Activated CD4-positive, alpha-beta memory T cell treated with anti-CD3 and anti-CD28 coated beads, Interleukin-2, amount 10 ng/mL, durations not matched to agents 7 days and 5 days (primary cell): ENCODE measurements around the gene PDGFRB. TPM values are rescaled to one million over a fixed set of nuclear protein-coding genes. Genes with fewer than 3 reads are reported as not detected.
"Not testable (repeated sequence)": the region's sequence is repeated elsewhere in the genome, so short reads cannot be mapped to it uniquely, and the experiment has no call there.

ENCODE experiments used
- CTCF ChIA-PET: fragments of 350-600 bp; sonication (Branson Sonifier 250); formaldehyde crosslinking; loops from one replicate; lab custom pipeline; 2021; ENCODE audit warnings: antibody characterized with exemption, inconsistent platforms; lab: Charles Lee
- POLR2A ChIA-PET: fragments of 350-600 bp; sonication (Branson Sonifier 250); formaldehyde crosslinking; loops from one replicate; lab custom pipeline; 2021; ENCODE audit warnings: antibody characterized with exemption; lab: Charles Lee
- DNase-seq: peaks from one replicate; pipeline ENCODE4 v3.0.0-alpha.2; 2020
- H3K27ac Mint-ChIP-seq: one replicate; pipeline ENCODE4 v1.8.0; 2021; ENCODE audit warnings: mild to moderate bottlenecking, mixed read lengths
- H3K27me3 Mint-ChIP-seq: one replicate; pipeline ENCODE4 v1.8.0; 2021; ENCODE audit warnings: mixed read lengths
- H3K36me3 Mint-ChIP-seq: one replicate; pipeline ENCODE4 v1.8.0; 2021; ENCODE audit warnings: low read depth, mixed read lengths
- H3K4me1 Mint-ChIP-seq: one replicate; pipeline ENCODE4 v1.8.0; 2021; ENCODE audit warnings: mixed read lengths
- H3K4me3 Mint-ChIP-seq: one replicate; pipeline ENCODE4 v1.8.0; 2021; ENCODE audit warnings: mild to moderate bottlenecking, mixed read lengths
- H3K9me3 Mint-ChIP-seq: one replicate; pipeline ENCODE4 v1.8.0; 2021; ENCODE audit warnings: mixed read lengths
- total RNA-seq, 2 experiments: library from RNA; stranded (reverse); gene quantifications; one replicate each; pipeline ENCODE4 v1.2.3, GENCODE V29; 2021

The PDGFRB gene
- total RNA-seq, 2 experiments from 2014 or later = 7.2 to 9.0 TPM

DNA sequence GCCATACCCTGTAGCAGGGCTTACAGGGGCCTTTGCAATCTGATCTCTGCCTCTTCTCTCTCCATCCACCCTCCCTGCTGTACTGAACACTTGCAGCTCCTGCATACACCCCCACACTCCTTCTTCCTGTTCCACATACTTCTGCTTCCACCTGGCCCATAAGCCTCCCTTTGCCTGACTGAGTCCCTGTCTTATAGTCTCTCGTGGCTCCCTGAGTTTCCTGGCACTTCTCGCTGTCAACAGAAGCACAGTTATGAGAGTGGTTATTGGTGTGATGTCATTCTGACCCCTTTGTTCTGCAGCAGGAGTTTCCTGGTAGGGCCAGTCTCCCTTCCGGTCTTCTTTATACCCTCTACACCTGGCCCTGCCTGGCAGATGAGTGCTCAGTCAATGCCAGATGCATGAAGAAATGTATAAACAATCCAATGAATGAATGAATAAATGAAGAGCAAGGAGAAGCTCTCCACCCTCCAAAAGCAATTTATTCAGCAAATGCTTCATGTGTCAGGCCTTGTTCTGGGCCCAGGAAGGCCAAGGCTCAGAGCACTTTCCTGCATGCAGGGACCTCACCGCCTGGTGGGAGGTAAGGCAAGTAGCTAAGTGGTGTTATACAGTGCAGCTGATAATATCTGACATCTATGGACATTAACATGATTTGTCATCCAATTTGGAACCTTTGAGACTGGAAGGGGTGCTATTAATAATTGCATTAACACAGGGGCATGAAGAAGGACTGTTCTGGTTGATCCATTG lies 48.8 kb downstream of the PDGFRB start:
- POLR2A ChIA-PET = no interaction called here
- Mint-ChIP-seq H3K9me3 (no peaks in the 10 kb centered on the region), H3K36me3 (no peaks in the 10 kb centered on the region), H3K4me3 (no peak overlapping the region), H3K27me3 (peaks cover 19% of the 10 kb centered on the region), H3K4me1 (peaks cover 5% of the 10 kb centered on the region), H3K27ac (no peak overlapping the region)
- no peak for DNase-seq
- CTCF ChIA-PET = interaction anchor here (0.6 kb wide), 1 partner anchor 21 kb away, joined by 3 read pairs; no protein-coding TSS in a partner anchor

DNA sequence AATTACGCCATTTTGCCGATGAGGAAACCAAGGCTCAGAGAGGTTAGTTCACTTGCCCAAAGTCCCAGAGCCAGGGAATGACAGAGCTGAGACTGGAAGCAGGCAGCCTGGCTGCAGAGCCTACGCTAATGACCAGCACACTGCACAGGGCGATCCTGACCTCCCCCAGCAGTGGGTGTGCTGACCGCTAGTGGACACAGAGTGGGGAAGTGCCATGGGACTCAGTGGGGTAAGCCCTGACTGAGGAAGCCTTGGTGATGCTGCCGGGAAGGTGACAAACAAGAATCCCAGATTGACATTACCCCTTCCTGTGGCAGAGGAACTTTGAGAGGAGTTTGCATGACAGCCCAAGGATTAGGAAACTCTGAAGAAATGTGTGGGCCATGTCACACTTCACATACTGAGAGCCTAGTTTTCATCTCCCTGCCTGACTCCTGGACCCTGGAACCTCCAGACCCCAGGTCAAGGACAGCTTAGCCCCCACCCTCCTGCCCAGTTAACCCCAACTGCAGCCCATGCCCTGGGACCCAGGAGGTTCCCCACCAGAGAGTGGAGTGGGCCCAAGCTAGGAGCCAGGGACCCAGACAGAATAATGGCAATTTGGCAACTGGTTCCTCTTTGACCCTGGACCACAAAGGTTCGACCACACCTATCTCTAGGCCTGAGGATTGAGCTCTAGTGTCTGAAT lies 49.6 kb downstream of the PDGFRB start:
- peaks cover 5% of the 10 kb centered on the region for H3K4me1 Mint-ChIP-seq
- ChIA-PET POLR2A (no interaction called here), CTCF (no interaction called here)
- no peaks in the 10 kb centered on the region for H3K9me3 Mint-ChIP-seq
- no peak for DNase-seq
- H3K27ac Mint-ChIP-seq = no peak overlapping the region
- no peak overlapping the region for H3K4me3 Mint-ChIP-seq
- H3K27me3 Mint-ChIP-seq = peaks cover 15% of the 10 kb centered on the region
- H3K36me3 Mint-ChIP-seq = no peaks in the 10 kb centered on the region

DNA sequence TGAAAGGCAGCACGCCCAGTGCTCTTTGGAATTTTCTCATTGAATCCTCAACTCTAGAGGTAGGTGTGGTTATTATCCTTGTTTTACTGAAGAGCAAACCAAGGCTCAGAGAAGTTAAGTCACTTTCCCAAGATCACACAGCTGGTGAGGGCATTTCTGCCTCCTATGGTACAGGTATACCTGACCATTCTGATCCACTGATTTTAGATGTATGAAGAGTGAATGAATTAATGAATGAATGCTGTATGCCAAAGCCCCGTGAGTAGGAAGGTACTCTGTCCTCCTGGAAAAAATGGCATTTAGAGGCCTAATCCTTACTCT lies 51.1 kb downstream of the PDGFRB start:
- ChIA-PET CTCF (no interaction called here), POLR2A (no interaction called here)
- H3K9me3 Mint-ChIP-seq = no peaks in the 10 kb centered on the region
- H3K36me3 Mint-ChIP-seq = no peaks in the 10 kb centered on the region
- H3K4me1 Mint-ChIP-seq = peaks cover 5% of the 10 kb centered on the region
- no peak overlapping the region for H3K4me3 Mint-ChIP-seq
- peaks cover 8% of the 10 kb centered on the region for H3K27me3 Mint-ChIP-seq
- DNase-seq = no peak
- no peak overlapping the region for H3K27ac Mint-ChIP-seq

DNA sequence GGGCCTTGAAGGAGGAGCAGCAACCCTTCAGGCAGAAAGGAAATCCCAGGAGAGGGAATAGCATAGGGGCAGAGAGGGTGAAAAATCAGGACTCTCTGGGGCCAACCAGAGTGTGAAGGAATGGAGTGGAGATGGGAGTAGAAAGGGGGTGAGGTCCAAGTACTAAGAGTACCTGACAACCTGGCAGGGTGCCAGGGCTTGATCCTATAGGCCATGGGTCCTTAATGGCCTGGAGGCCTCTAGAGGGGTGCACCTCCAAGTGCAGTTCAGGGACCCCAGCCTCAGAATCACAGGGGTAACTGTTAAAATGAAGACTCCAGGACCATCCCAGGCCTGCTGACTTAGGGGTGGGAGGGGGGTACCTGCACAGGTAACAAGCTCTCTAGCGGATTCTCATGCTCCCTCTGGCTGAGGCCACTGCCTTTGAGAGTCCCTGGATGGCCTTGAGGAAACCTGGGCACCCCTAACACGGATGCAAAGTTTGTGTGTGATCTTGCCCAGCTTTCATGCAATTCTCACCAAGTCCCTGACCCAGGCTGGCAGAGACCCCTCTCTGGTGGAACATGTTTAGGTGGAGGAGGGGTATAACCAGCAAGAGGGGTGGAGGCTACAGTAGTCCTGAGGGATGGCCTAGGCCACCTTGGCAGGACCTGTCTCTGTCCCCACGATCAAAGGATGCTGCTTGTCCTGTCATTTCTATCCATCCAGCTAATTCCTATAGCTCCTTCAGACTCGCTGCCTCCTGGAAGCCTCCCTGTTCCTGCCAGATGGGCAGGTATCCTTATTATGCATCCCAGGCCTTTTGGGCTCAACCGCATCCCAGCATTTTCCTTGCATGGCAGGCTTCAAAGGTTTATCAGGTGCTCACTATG lies 51.7 kb downstream of the PDGFRB start:
- H3K4me3 Mint-ChIP-seq = no peak overlapping the region
- H3K4me1 Mint-ChIP-seq = peaks cover 5% of the 10 kb centered on the region
- no peaks in the 10 kb centered on the region for H3K36me3 Mint-ChIP-seq
- ChIA-PET POLR2A (interaction anchor here (1.4 kb wide), 1 partner anchor 37 kb away, joined by 3 read pairs; no protein-coding TSS in a partner anchor), CTCF (no interaction called here)
- H3K27me3 Mint-ChIP-seq = peaks cover 8% of the 10 kb centered on the region
- no peaks in the 10 kb centered on the region for H3K9me3 Mint-ChIP-seq
- no peak overlapping the region for H3K27ac Mint-ChIP-seq
- DNase-seq = no peak

DNA sequence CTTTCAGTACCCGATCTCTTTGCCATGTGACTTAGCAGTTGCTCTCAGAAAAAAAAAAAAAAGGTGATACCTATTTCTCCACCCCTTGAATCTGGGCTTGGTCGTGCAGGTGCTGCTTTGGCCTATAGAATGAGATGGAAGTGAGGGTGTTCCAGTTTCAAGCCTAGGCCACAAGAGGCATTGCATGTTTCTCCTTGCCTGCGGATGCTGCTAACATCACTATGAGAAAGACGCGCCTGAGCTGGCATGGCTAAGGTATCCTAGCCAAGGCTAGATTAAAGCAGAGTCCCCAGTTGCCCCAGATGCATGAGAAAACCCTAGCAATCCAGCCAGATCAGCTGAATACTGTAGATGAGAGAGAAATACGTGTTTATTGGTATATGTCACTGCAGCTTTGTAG lies 54.6 kb downstream of the PDGFRB start:
- ChIA-PET POLR2A (no interaction called here), CTCF (no interaction called here)
- H3K27ac Mint-ChIP-seq = no peak overlapping the region
- H3K4me1 Mint-ChIP-seq = peaks cover 2% of the 10 kb centered on the region
- no peaks in the 10 kb centered on the region for H3K36me3 Mint-ChIP-seq
- H3K4me3 Mint-ChIP-seq = no peak overlapping the region
- H3K27me3 Mint-ChIP-seq = peaks cover 18% of the 10 kb centered on the region
- DNase-seq = no peak
- H3K9me3 Mint-ChIP-seq = no peaks in the 10 kb centered on the region

DNA sequence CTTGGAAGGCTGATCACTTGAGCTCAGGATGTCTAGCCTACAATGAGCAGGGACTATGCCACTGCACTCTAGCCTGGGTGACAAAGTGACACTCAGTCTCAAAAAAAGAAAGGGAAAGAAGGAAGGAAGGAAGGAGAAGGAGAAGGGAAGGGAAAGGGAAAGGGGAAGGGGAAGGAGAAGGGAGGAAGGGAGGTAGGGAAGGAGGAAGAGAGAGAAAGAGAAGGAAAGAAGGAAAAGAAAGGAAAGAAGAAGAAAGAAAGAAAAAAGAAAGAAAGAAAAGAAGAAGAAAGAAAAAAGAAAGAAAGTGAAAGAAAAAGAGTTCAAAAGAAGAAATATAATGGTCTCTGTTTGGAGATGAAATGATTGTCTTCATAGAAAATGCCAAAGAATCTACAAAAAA lies 58.5 kb downstream of the PDGFRB start:
- DNase-seq = no peak
- CTCF ChIA-PET = no interaction called here
- Mint-ChIP-seq H3K27me3 (peaks cover 36% of the 10 kb centered on the region), H3K27ac (no peak overlapping the region), H3K4me3 (no peak overlapping the region), H3K36me3 (no peaks in the 10 kb centered on the region), H3K9me3 (no peaks in the 10 kb centered on the region), H3K4me1 (peaks cover 2% of the 10 kb centered on the region)
- POLR2A ChIA-PET = no interaction called here

DNA sequence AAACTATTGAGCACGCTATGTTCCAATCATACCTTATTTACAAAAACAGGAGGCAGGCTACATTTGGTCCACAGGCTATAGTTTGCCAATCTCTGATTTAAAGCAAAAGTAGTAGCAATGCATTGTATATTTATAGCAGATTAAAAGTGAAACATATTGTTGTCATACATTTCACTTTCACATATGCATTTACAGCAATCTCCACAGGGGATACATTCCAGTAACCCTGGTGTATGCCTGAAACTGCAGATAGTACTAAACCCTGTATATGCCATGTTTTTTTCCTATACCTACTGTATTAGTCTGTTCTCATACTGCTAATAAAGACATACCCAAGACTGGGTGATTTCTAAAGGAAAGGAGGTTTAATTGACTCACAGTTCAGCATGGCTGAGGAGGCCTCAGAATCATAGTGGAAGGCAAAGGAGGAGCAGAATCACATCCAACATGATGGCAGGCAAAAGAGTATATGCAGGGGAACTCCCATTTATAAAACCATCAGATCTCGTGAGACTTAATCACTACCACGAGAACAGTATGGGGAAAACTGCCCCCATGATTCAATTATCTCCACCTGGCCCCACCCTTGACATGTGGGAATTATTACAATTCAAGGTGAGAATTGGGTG lies 63.4 kb downstream of the PDGFRB start:
- Mint-ChIP-seq H3K36me3 (no peaks in the 10 kb centered on the region), H3K27ac (no peak overlapping the region), H3K4me1 (peaks cover 4% of the 10 kb centered on the region), H3K4me3 (no peak overlapping the region), H3K9me3 (no peaks in the 10 kb centered on the region), H3K27me3 (peaks cover 58% of the 10 kb centered on the region)
- no peak for DNase-seq
- ChIA-PET CTCF (no interaction called here), POLR2A (interaction anchor here (0.7 kb wide), 1 partner anchor 81 kb away, joined by 3 read pairs; no protein-coding TSS in a partner anchor)

DNA sequence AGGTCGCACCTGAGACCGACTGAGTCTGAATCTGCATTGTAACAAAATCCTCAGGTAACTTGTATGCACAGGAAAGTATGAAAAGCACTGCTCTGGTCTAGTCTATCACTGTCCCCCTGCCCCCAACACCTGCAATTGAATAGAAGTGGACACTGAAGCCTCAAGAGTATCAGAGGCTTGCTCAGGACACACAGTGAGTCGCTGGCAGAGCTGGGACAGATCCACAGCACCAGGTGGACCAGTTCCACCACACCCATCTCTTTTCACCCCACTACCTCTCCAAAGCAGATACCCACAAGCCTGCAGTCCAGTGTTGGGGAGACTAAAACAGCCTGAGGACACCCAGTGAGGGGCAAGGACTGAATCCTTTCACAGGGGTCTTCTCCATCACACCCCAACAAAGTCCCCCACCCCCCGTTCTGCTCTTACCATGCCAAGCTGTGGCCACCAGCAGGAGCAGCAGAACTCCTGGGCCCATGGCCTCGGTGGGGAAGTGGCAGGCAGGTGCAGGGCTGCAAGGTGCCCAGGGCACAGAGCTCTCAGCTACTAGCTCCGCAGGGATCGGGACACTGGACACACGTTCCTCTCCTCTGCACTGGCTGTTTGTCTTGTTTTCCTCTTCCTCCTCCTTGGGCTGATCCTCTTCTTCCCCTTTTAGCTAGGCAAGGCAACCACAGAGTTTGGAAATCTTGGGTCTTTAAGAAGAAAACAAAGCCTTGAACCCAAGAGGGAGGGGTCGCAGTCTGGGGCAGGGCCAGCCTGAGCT lies 69.5 kb downstream of the PDGFRB start, which contains the start of gene CSF1R:
Gene CSF1R (minus strand): TSS at position 605 of the 766 bp plus-strand sequence. CDS start 127 bp downstream, at position 478.
- no peaks in the 10 kb centered on the region for H3K9me3 Mint-ChIP-seq
- no peaks in the 10 kb centered on the region for H3K4me1 Mint-ChIP-seq
- H3K4me3 Mint-ChIP-seq = no peak within 1 kb of the TSS
- ChIA-PET CTCF (no interaction called here), POLR2A (no interaction called here)
- H3K27me3 Mint-ChIP-seq = peaks cover 58% of the 10 kb centered on the region
- no peak for DNase-seq
- no peaks in the 10 kb centered on the region for H3K36me3 Mint-ChIP-seq
- no peak within 1 kb of the TSS for H3K27ac Mint-ChIP-seq

DNA sequence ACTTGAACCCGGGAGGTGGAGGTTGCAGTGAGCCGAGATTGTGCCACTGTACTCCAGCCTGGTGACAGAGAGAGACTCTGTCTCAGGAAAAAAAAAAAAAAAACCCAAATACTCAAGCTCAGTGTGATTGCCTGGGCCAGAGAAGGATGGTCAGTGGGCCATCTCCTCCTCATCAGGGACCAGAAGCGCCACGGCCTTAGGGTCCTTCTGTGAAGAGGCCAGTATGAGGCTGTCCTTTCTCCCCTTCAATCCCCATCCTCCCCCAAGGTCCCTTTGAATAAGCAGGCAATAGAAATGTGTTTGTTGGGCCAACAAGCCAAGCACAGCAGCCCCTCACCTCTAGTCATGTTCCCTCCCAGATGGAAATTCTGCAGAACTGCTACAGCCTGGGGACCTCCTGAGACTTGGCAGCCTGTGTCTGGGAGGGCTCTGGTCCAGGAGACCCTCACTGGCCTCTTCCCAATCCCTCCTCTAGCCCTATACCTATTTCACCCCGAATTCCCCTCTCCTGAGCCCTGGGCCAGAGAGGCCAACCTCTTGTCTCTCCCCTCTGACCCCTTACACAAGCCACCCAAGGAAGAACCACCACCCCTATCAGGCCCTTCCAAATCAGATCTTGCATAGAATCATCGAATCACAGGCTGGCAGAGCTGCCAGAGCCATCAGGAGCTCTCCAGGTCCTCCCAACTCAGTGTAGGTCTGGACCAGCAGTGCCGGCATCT lies 70.3 kb downstream of the PDGFRB start:
- peaks cover 56% of the 10 kb centered on the region for H3K27me3 Mint-ChIP-seq
- DNase-seq = no peak
- H3K4me3 Mint-ChIP-seq = no peak overlapping the region
- no peaks in the 10 kb centered on the region for H3K9me3 Mint-ChIP-seq
- ChIA-PET POLR2A (no interaction called here), CTCF (interaction anchor here (0.7 kb wide), 2 partner anchors 18 to 77 kb away, joined by 3 read pairs; no protein-coding TSS in a partner anchor)
- no peak overlapping the region for H3K27ac Mint-ChIP-seq
- H3K4me1 Mint-ChIP-seq = no peaks in the 10 kb centered on the region
- H3K36me3 Mint-ChIP-seq = no peaks in the 10 kb centered on the region

DNA sequence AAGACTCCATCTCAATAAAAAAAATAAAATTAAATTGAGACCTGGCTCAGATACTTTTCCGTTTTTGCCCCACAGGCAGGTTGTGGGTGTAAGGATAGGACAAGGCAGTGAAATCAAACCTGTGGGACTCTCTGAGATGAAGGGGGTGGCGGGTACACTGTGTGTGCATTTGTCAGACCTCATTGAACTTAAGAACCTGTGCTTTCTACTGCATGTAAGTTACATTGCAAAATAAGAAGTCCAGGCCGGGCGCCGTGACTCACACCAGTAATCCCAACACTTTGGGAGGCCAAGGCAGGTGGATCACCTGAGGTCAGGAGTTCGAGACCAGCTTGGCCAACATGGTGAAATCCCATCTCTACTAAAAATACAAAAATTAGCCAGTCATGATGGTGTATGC lies 70.9 kb downstream of the PDGFRB start:
- H3K36me3 Mint-ChIP-seq, POLR2A ChIA-PET, H3K4me1 Mint-ChIP-seq, DNase-seq, H3K4me3 Mint-ChIP-seq, H3K27ac Mint-ChIP-seq, H3K9me3 Mint-ChIP-seq: not testable (repeated sequence)
- CTCF ChIA-PET = interaction anchor here (0.7 kb wide), 2 partner anchors 17 to 78 kb away, joined by 3 read pairs; no protein-coding TSS in a partner anchor
- peaks cover 54% of the 10 kb centered on the region for H3K27me3 Mint-ChIP-seq

DNA sequence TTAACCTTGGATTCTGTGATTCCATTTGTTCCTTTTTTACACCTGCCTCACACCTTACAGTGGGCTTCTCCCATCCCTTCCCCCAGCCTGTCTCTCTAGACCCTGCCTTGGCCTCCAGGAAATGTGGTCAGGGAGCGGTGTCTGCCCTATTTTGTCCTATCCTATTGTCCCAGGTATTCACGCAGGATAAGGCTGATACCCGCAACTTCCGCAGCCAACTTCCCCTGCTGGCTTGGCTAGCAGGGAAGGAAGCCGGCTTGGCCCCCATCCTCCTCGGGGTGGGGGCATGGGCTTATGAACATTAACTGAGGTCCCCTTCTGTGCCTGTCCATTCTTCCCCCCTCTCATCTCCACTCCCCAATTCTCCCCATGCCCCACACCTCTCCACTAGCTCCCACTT lies 72.8 kb downstream of the PDGFRB start:
- H3K27me3 Mint-ChIP-seq = peaks cover 39% of the 10 kb centered on the region
- no peaks in the 10 kb centered on the region for H3K4me1 Mint-ChIP-seq
- no peak overlapping the region for H3K4me3 Mint-ChIP-seq
- no peaks in the 10 kb centered on the region for H3K9me3 Mint-ChIP-seq
- DNase-seq = no peak
- POLR2A ChIA-PET = no interaction called here
- no peak overlapping the region for H3K27ac Mint-ChIP-seq
- H3K36me3 Mint-ChIP-seq = no peaks in the 10 kb centered on the region
- CTCF ChIA-PET = no interaction called here

DNA sequence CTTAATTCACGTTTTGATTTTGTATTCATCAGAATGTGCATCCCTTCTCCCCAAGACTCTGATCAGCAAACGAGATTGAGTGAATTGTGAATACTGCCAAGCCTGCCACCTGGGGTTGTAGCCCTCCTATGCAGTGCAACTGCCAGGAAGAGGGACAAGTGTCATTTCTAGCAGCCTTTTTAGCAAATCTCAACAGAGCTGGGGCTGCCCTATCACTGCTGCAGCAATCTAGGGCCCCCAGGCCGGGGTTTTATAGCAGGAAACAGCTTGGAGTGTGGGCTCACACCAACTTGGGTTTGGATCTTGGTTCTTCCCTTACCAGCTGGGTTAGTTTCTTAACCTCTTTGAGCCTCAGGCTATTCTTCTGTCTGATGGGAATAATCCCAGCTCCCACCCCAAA lies 73.3 kb downstream of the PDGFRB start:
- H3K9me3 Mint-ChIP-seq = no peaks in the 10 kb centered on the region
- POLR2A ChIA-PET = no interaction called here
- peaks cover 35% of the 10 kb centered on the region for H3K27me3 Mint-ChIP-seq
- no peaks in the 10 kb centered on the region for H3K4me1 Mint-ChIP-seq
- CTCF ChIA-PET = no interaction called here
- no peak overlapping the region for H3K27ac Mint-ChIP-seq
- no peaks in the 10 kb centered on the region for H3K36me3 Mint-ChIP-seq
- no peak for DNase-seq
- no peak overlapping the region for H3K4me3 Mint-ChIP-seq
